GM12878 (cell line): ENCODE data around the gene RGS19. TPM values are rescaled to one million over a fixed set of nuclear protein-coding genes. Genes with fewer than 3 reads are reported as not detected.
A peak's percentile ranks its signal among the peaks of the same experiment; 100 is the strongest.

Source experiments
- ATAC-seq: fragments of 200-7000 bp; cut with Tn5 transposase; 3 replicates; pipeline ENCODE4 v1.9.1; 2020; ENCODE audit warnings: mild to moderate bottlenecking, moderate library complexity
- BruUV-seq: library from RNA; stranded (reverse); fragments of 400-500 nt; replicated peaks from 2 replicates; lab custom pipeline; 2021; lab: Mats Ljungman, UMichigan
- CTCF ChIA-PET: fragments of 300-600 bp; sonication (Branson Sonifier 250); formaldehyde crosslinking; extraction: SDS; loops from one replicate; lab custom pipeline; 2021; ENCODE audit warnings: inconsistent platforms; lab: Yijun Ruan, JAX
- POLR2A ChIA-PET: fragments of 350-600 bp; formaldehyde crosslinking; extraction: SDS; loops from one replicate; lab custom pipeline; 2021; ENCODE audit warnings: inconsistent platforms; lab: Charles Lee
- RAD21 ChIA-PET: fragments of 300-600 bp; sonication (Branson Sonifier 250); formaldehyde crosslinking; loops from one replicate; lab custom pipeline; 2023; ENCODE audit warnings: antibody characterized with exemption; ENCODE audit not compliant: unreplicated experiment; lab: Charles Lee
- SMC1A ChIA-PET: fragments of 300-600 bp; sonication (Branson Sonifier 250); formaldehyde crosslinking; loops from one replicate; lab custom pipeline; 2023; ENCODE audit not compliant: unreplicated experiment, uncharacterized antibody; lab: Charles Lee
- DNase-seq: peaks from one replicate; pipeline ENCODE4 v3.0.0-alpha.2; 2011; ENCODE audit warnings: low read depth, low spot score
- FAIRE-seq: peaks from 3 replicates; lab custom pipeline; 2011; peaks lifted over from hg19 to GRCh38; lab: Jason Lieb, UNC
- H2AFZ ChIP-seq: 2 replicates; pipeline ENCODE4 v1.6.0; 2011; ENCODE audit warnings: low read depth, low read length, control low read depth; ENCODE audit not compliant: control insufficient read depth
- H3K27ac ChIP-seq: 2 replicates; pipeline ENCODE4 v1.5.1; 2011; ENCODE audit warnings: control low read depth; ENCODE audit not compliant: control insufficient read depth, insufficient read depth
- H3K27me3 ChIP-seq, 2 experiments: replicated peaks in 1 of 2; 2 replicates each; pipeline versions ENCODE4 v1.6.0 to v1.6.1; 2011; ENCODE audit warnings: low read length in 1 of 2; ENCODE audit not compliant: control insufficient read depth in 2 of 2, insufficient read depth in 2 of 2
- H3K36me3 ChIP-seq, 2 experiments: 2 replicates each; pipeline ENCODE4 v1.5.1; 2011; ENCODE audit warnings: low read length in 1 of 2; ENCODE audit not compliant: control insufficient read depth in 2 of 2, insufficient read depth in 2 of 2
- H3K4me1 ChIP-seq: 2 replicates; pipeline ENCODE4 v1.6.1; 2011; ENCODE audit warnings: mild to moderate bottlenecking, low read length, moderate library complexity, mixed read lengths; ENCODE audit not compliant: control insufficient read depth, insufficient read depth
- H3K4me2 ChIP-seq: 2 replicates; pipeline ENCODE4 v1.6.0; 2011; ENCODE audit warnings: control low read depth; ENCODE audit not compliant: control insufficient read depth, insufficient read depth
- H3K4me3 ChIP-seq: fragments of 200-600 bp; sonication (generic); 2 replicates; pipeline ENCODE4 v1.5.1; 2016
- H3K79me2 ChIP-seq: 2 replicates; pipeline ENCODE4 v1.6.0; 2011; ENCODE audit warnings: low read length; ENCODE audit not compliant: control insufficient read depth, insufficient read depth
- H3K9ac ChIP-seq: 2 replicates; pipeline ENCODE4 v1.8.0; 2011; ENCODE audit warnings: low read length, control low read depth, mixed read lengths; ENCODE audit not compliant: control insufficient read depth, insufficient read depth
- H3K9me3 ChIP-seq: replicated peaks from 3 replicates; pipeline ENCODE4 v1.5.1; 2011; ENCODE audit warnings: mild to moderate bottlenecking, low read length; ENCODE audit not compliant: control insufficient read depth, insufficient read depth
- H4K20me1 ChIP-seq: 2 replicates; pipeline ENCODE4 v1.6.0; 2011; ENCODE audit not compliant: control insufficient read depth, insufficient read depth
- ATF3 ChIP-seq: IDR thresholded peaks from 2 replicates; pipeline ENCODE4 v1.6.1; 2011; ENCODE audit warnings: low read depth, mild to moderate bottlenecking, low read length, moderate library complexity, borderline replicate concordance; ENCODE audit errors: extremely low read depth
- BHLHE40 ChIP-seq, 2 experiments: fragments of 450-650 bp in 1 of 2; IDR thresholded peaks; 2 replicates each; pipeline ENCODE4 v1.6.1; 2011 to 2017; ENCODE audit warnings: low read depth in 2 of 2, borderline replicate concordance in 1 of 2, improper control_type of control experiment in 1 of 2, low read length in 1 of 2, mild to moderate bottlenecking in 1 of 2
- CTCF ChIP-seq, 3 experiments: IDR thresholded peaks in 2 of 3; conservative IDR thresholded peaks in 1 of 3; 2 replicates each; pipeline ENCODE4 v1.5.1; 2011; ENCODE audit warnings: low read depth in 3 of 3, low read length in 3 of 3, mild to moderate bottlenecking in 3 of 3, control low read depth in 2 of 3, moderate library complexity in 2 of 3, inconsistent platforms in 1 of 3, mixed read lengths in 1 of 3; ENCODE audit not compliant: control insufficient read depth in 2 of 3, insufficient read depth in 1 of 3; ENCODE audit errors: extremely low read depth in 1 of 3
- FOXK2 ChIP-seq: fragments of 450-650 bp; IDR thresholded peaks from 2 replicates; pipeline ENCODE4 v1.6.1; 2017; ENCODE audit warnings: mild to moderate bottlenecking, moderate library complexity
- IKZF1 ChIP-seq: fragments of 450-650 bp; conservative IDR thresholded peaks from 2 replicates; pipeline ENCODE4 v1.6.1; 2017; ENCODE audit warnings: antibody characterized with exemption, mild to moderate bottlenecking
- NR2C2 ChIP-seq: IDR thresholded peaks from 2 replicates; pipeline ENCODE4 v1.6.1; 2011; ENCODE audit warnings: borderline replicate concordance, low read depth; ENCODE audit not compliant: control insufficient read depth, insufficient read length
- NR2F1 ChIP-seq: fragments of 450-650 bp; conservative IDR thresholded peaks from 2 replicates; pipeline ENCODE4 v1.6.1; 2017; ENCODE audit warnings: mild to moderate bottlenecking
- RAD21 ChIP-seq: IDR thresholded peaks from 2 replicates; pipeline ENCODE4 v1.6.1; 2011; ENCODE audit warnings: mild to moderate bottlenecking, low read depth, low read length, moderate library complexity; ENCODE audit not compliant: insufficient read depth
- SMC3 ChIP-seq: IDR thresholded peaks from 2 replicates; pipeline ENCODE4 v1.6.1; 2011; ENCODE audit warnings: low read length, improper control_type of control experiment, borderline replicate concordance
- SUZ12 ChIP-seq: fragments of 200-600 bp; sonication (generic); IDR thresholded peaks from one replicate; pipeline ENCODE4 v1.6.1; 2018; ENCODE audit warnings: antibody characterized with exemption, mild to moderate bottlenecking; ENCODE audit not compliant: unreplicated experiment
- YY1 ChIP-seq: IDR thresholded peaks from 2 replicates; pipeline ENCODE4 v1.6.1; 2011; ENCODE audit warnings: low read depth, mild to moderate bottlenecking, low read length
- ZNF622 ChIP-seq: fragments of 450-650 bp; IDR thresholded peaks from 2 replicates; pipeline ENCODE4 v1.6.1; 2017; ENCODE audit warnings: mild to moderate bottlenecking, inconsistent platforms
- WGBS: methylation state at CpG from one replicate; pipeline ENCODE4 v1.1.6; 2016; ENCODE audit warnings: low lambda C conversion rate; ENCODE audit not compliant: insufficient replicate concordance, insufficient coverage; ENCODE audit errors: missing lambda C conversion rate; 5-methylcytosine and 5-hydroxymethylcytosine counted together
- in situ Hi-C: fragments of 300-500 bp; cut with MboI; formaldehyde crosslinking; loops from 9 replicates; pipeline ENCODE4 v1.14.3; 2018; ENCODE audit warnings: mixed read lengths
- intact Hi-C: fragments of 100-400 bp; cut with micrococcal nuclease; formaldehyde crosslinking; loops from one replicate; pipeline ENCODE4 v1.14.2; 2022; ENCODE audit not compliant: unreplicated experiment
- polyA plus RNA-seq, 11 experiments: library from polyadenylated mRNA; depleted of rRNA in 4 of 11; unstranded in 6 of 11; stranded (reverse) in 5 of 11; fragments of >200 nt; fragmentation: Nextera tagmentation in 4 of 11; fragmentation: Illumina TruSeq in 1 of 11; extraction: Ambion mirVana in 4 of 11; extraction: Trizol in 1 of 11; gene quantifications; 1 replicate in 1 of 11; 2 replicates in 10 of 11; pipeline versions ENCODE4 v1.2.1 to v1.2.3, GENCODE V29; 2011 to 2016; ENCODE audit warnings: inconsistent platforms in 2 of 11, missing spikeins in 2 of 11, low read depth in 1 of 11
- total RNA-seq, 4 experiments: library from RNA; depleted of rRNA in 3 of 4; stranded (reverse); fragments of >200 nt in 3 of 4; fragmentation: Illumina TruSeq in 1 of 4; extraction: Trizol in 1 of 4; gene quantifications; 2 replicates each; pipeline versions ENCODE4 v1.2.1 to v1.2.3, GENCODE V29; 2013 to 2021

Gene RGS19
- total and polyA plus RNA-seq, 10 of the 15 experiments (the other 5 are each of a cell fraction or from before 2014, with no cell fraction given), result 0.82 to 62.4 (median 39.8) TPM

- BruUV-seq, result no TSS peak
- in situ Hi-C loops, result no loop called here
- Histone ChIP-seq H3K9me3 (peaks cover 7% of the 10 kb centered on the region; the same call in 1 of the 3 replicates), H3K4me3 (peak overlapping the region; percentile 57; the same call in 1 of the 2 replicates), H3K79me2 (peaks cover 6% of the 10 kb centered on the region), H3K9ac (no peak overlapping the region), H4K20me1 (no peaks in the 10 kb centered on the region), H3K4me2 (peak overlapping the region; percentile 86), H3K36me3 (no peaks in the 10 kb centered on the region), H3K4me1 (peaks cover 10% of the 10 kb centered on the region), H3K27ac (no peak overlapping the region), H3K27me3 (peaks cover 2 to 7% of the 10 kb centered on the region in 2 experiments; a peak in 2 of 4 replicates), H2AFZ (peak overlapping the region; percentile 28)
- ChIA-PET CTCF (interaction anchor here (0.6 to 3.5 kb wide), 10 partner anchors 16 to 169 kb away, joined by 3 to 65 read pairs (median 6); partner anchors contain the start of gene NPBWR2), RAD21 (interaction anchor here (0.5 to 6.7 kb wide), 11 partner anchors 17 to 104 kb away, joined by 3 to 67 read pairs (median 5); partner anchors contain the start of genes SAMD10 and TCEA2), SMC1A (interaction anchor here (0.7 to 1.9 kb wide), 6 partner anchors 24 to 173 kb away, joined by 3 to 13 read pairs (median 4); partner anchors contain the start of gene NPBWR2), POLR2A (interaction anchor here (0.7 to 2.4 kb wide), 2 partner anchors 33 to 37 kb away, joined by 3 to 12 read pairs; no protein-coding TSS in a partner anchor)
- FAIRE-seq (no peak), ATAC-seq (peak; percentile 66), DNase-seq (no peak)
- no peak for TF ChIP-seq NR2F1
- peak; percentile 63; the same call in 1 of the 2 replicates for TF ChIP-seq SMC3
- TF ChIP-seq FOXK2, result no peak
- no peak for TF ChIP-seq NR2C2
- peak; percentile 56 for TF ChIP-seq RAD21
- no peak for TF ChIP-seq ATF3
- TF ChIP-seq IKZF1, result peak; percentile 48; the same call in 1 of the 2 replicates
- no peak for TF ChIP-seq ZNF622
- peak in 1 of 2 experiments; percentile 32; a peak in 3 of 4 replicates for TF ChIP-seq BHLHE40 (IDR thresholded peaks at IDR 0.05; ENCODE audit: borderline replicate concordance in 1 of 2, low read depth in 2 of 2, low read length in 1 of 2)
- TF ChIP-seq SUZ12, result no peak
- TF ChIP-seq YY1, result peak; percentile 27; the same call in 1 of the 2 replicates
- TF ChIP-seq CTCF (IDR thresholded peaks at IDR 0.05 in 2 of 3, conservative IDR thresholded peaks at IDR 0.05 in 1 of 3; ENCODE audit: control insufficient read depth in 2 of 3, extremely low read depth in 1 of 3, insufficient read depth in 1 of 3, low read depth in 3 of 3, low read length in 3 of 3), result peak; percentile 57 to 84 (median 71)
- WGBS, result 0% methylated on average over 28 of the region's 52 CpGs
- intact Hi-C loops, result loop anchor here (1.0 kb wide), 1 partner anchor 37 kb away; no protein-coding TSS in a partner anchor
Measured at GRCh38 chr20:64083378-64083803, 4.1 kb upstream of the RGS19 start.
